ENCODE data around the gene BTBD10. TPM values are rescaled to one million over a fixed set of nuclear protein-coding genes. Genes with fewer than 3 reads are reported as not detected.

Gene BTBD10
- total and polyA plus RNA-seq, 7 donors: 18.9 to 77.8 (median 43.3) TPM

DNA sequence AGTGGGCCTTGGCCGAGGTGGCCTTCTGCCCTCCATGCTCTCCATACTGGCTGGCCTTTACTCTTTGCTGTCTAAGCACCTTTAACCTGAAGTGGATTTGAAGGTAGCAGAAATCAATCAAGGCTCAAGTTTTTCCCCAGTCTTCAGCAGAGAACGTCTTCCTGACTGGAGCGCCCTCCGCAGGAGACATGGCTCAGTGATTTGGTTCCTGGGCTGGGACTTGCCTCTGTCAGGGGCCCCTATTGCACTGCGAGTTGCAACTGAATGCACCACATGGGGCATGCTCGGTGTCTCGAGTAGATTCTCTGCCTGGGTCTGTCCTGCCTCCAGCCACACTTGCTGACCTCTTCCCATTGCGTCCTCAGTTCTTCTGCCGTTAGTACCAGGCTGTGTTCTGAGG lies 105.8 kb downstream of the BTBD10 start:
- no peak overlapping the region for H3K4me3 ChIP-seq
- 93% methylated on average over 9 of the region's 9 CpGs for WGBS, 2 donors
- peaks cover 14 to 82% (median 38%) of the 10 kb centered on the region in 4 donors for H3K36me3 ChIP-seq
- no peak overlapping the region for H3K27ac ChIP-seq
- no peaks in the 10 kb centered on the region for H3K9me3 ChIP-seq
- TF ChIP-seq EP300 (IDR thresholded peaks at IDR 0.05): no peak
- TF ChIP-seq, protein P1, sequence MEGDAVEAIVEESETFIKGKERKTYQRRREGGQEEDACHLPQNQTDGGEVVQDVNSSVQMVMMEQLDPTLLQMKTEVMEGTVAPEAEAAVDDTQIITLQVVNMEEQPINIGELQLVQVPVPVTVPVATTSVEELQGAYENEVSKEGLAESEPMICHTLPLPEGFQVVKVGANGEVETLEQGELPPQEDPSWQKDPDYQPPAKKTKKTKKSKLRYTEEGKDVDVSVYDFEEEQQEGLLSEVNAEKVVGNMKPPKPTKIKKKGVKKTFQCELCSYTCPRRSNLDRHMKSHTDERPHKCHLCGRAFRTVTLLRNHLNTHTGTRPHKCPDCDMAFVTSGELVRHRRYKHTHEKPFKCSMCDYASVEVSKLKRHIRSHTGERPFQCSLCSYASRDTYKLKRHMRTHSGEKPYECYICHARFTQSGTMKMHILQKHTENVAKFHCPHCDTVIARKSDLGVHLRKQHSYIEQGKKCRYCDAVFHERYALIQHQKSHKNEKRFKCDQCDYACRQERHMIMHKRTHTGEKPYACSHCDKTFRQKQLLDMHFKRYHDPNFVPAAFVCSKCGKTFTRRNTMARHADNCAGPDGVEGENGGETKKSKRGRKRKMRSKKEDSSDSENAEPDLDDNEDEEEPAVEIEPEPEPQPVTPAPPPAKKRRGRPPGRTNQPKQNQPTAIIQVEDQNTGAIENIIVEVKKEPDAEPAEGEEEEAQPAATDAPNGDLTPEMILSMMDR (IDR thresholded peaks at IDR 0.05): no peak
- TF ChIP-seq POLR2A (IDR thresholded peaks at IDR 0.05): no peak
- no peak for TF ChIP-seq POLR2AphosphoS5 (IDR thresholded peaks at IDR 0.05)
- no peaks in the 10 kb centered on the region for H3K4me1 ChIP-seq
- DNase-seq: no peak
- no peaks in the 10 kb centered on the region for H3K27me3 ChIP-seq
- intact Hi-C loops (cut with DNase I): loop anchor here (10.0 kb wide), 1 partner anchor 992 kb away; no protein-coding TSS in a partner anchor

DNA sequence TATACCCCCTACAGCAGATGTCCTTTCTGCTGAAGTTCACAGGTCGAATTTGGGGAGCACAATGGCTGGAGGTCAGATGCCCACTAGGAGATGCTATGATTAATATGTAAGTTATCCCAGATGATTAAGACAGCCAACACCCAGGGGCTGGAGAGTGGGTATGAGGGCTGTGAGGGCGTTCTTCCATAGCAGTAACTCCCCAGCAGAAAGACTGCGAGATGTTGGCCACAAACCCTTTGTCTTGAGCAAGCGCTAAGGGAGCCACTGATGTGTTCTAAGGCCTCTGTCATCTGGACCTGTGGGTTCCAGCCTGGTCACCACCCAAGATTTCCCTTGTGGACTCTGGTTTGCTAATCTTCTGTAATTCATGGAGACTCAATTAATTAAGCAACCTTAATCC lies 107.8 kb downstream of the BTBD10 start:
- Histone ChIP-seq H3K4me3 (no peak overlapping the region), H3K36me3 (peaks cover 14 to 61% (median 22%) of the 10 kb centered on the region in 4 donors), H3K27ac (no peak overlapping the region), H3K9me3 (no peaks in the 10 kb centered on the region), H3K4me1 (no peaks in the 10 kb centered on the region), H3K27me3 (no peaks in the 10 kb centered on the region)
- 93 to 95% methylated on average over 4 of the region's 4 CpGs for WGBS, 2 donors
- intact Hi-C loops (cut with DNase I): loop anchor here (10.0 kb wide), 1 partner anchor 990 kb away; no protein-coding TSS in a partner anchor
- TF ChIP-seq, protein P1 (IDR thresholded peaks at IDR 0.05): no peak
- TF ChIP-seq EP300 (IDR thresholded peaks at IDR 0.05) (no peak), POLR2AphosphoS5 (IDR thresholded peaks at IDR 0.05) (no peak), POLR2A (IDR thresholded peaks at IDR 0.05) (no peak)
- DNase-seq: no peak

GRCh38 chr11:13354335-13354734 lies 108.7 kb downstream of the BTBD10 start:
- WGBS, 2 donors: 70 to 89% methylated on average over 6 of the region's 6 CpGs
- intact Hi-C loops (cut with DNase I): loop anchor here (10.0 kb wide), 1 partner anchor 990 kb away; no protein-coding TSS in a partner anchor

GRCh38 chr11:13352711-13353110 lies 110.3 kb downstream of the BTBD10 start:
- no peaks in the 10 kb centered on the region for H3K27me3 ChIP-seq
- intact Hi-C loops (cut with DNase I): loop anchor here (10.0 kb wide), 1 partner anchor 988 kb away; no protein-coding TSS in a partner anchor
- 88 to 89% methylated on average over 6 of the region's 6 CpGs for WGBS, 2 donors
- DNase-seq: no peak
- no peak overlapping the region for H3K4me3 ChIP-seq
- H3K9me3 ChIP-seq: no peaks in the 10 kb centered on the region
- no peak for TF ChIP-seq EP300 (IDR thresholded peaks at IDR 0.05)
- TF ChIP-seq POLR2AphosphoS5 (IDR thresholded peaks at IDR 0.05): no peak
- TF ChIP-seq, protein P1 (IDR thresholded peaks at IDR 0.05): no peak
- TF ChIP-seq POLR2A (IDR thresholded peaks at IDR 0.05): no peak
- no peak overlapping the region for H3K27ac ChIP-seq
- H3K36me3 ChIP-seq: peaks cover 11 to 47% (median 16%) of the 10 kb centered on the region in 4 donors
- no peaks in the 10 kb centered on the region for H3K4me1 ChIP-seq

More at GRCh38 chr11:13354335-13354734, 108.7 kb downstream of the BTBD10 start:
- no peak for DNase-seq
- H3K27me3 ChIP-seq: no peaks in the 10 kb centered on the region
- no peak for TF ChIP-seq POLR2AphosphoS5 (IDR thresholded peaks at IDR 0.05)
- no peak for TF ChIP-seq POLR2A (IDR thresholded peaks at IDR 0.05)
- TF ChIP-seq, protein P1 (IDR thresholded peaks at IDR 0.05): no peak
- TF ChIP-seq EP300 (IDR thresholded peaks at IDR 0.05): no peak
- no peak overlapping the region for H3K4me3 ChIP-seq
- H3K4me1 ChIP-seq: no peaks in the 10 kb centered on the region
- H3K27ac ChIP-seq: no peak overlapping the region
- H3K36me3 ChIP-seq: peaks cover 14 to 61% (median 22%) of the 10 kb centered on the region in 4 donors
- H3K9me3 ChIP-seq: no peaks in the 10 kb centered on the region

DNA sequence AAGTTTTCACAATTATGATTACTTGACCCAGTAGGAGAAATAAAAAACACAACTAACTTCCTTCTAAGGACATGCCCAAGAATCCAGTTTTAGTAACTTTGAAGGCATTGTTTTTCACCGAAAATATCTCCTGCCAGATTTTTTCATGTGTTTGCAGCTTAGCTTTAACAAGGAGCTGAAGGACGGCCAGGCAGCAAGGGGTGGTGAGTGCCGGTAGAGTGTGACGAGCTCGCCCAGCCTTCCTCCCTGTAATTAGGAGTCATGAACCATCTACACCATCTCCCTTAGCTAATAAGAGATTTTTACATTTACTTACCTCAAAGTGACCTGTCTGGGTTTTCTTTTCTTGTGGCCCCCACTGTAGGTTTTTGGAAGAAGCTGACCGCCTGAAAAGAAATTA lies 113.4 kb downstream of the BTBD10 start:
- WGBS, 2 donors: 93 to 95% methylated on average over 6 of the region's 6 CpGs
- no peaks in the 10 kb centered on the region for H3K27me3 ChIP-seq
- H3K9me3 ChIP-seq: no peaks in the 10 kb centered on the region
- no peaks in the 10 kb centered on the region for H3K4me1 ChIP-seq
- no peak overlapping the region for H3K27ac ChIP-seq
- no peak overlapping the region for H3K4me3 ChIP-seq
- DNase-seq: no peak
- intact Hi-C loops (cut with DNase I): no loop called here
- TF ChIP-seq, protein P1 (IDR thresholded peaks at IDR 0.05): no peak
- no peak for TF ChIP-seq EP300 (IDR thresholded peaks at IDR 0.05)
- no peak for TF ChIP-seq POLR2AphosphoS5 (IDR thresholded peaks at IDR 0.05)
- TF ChIP-seq POLR2A (IDR thresholded peaks at IDR 0.05): no peak
- H3K36me3 ChIP-seq: peaks cover 0 to 16% (median 5%) of the 10 kb centered on the region in 4 donors
